ENCODE data around the gene ADD2.
A peak's percentile ranks its signal among the peaks of the same experiment; 100 is the strongest.

ADD2 gene

GRCh38 chr2:70767699-70768589 lies at the start of gene ADD2:
ADD2 (minus strand) TSS chr2:70768200; CDS start chr2:70706408, 61,792 bp downstream.
- TF ChIP-seq, protein P1, sequence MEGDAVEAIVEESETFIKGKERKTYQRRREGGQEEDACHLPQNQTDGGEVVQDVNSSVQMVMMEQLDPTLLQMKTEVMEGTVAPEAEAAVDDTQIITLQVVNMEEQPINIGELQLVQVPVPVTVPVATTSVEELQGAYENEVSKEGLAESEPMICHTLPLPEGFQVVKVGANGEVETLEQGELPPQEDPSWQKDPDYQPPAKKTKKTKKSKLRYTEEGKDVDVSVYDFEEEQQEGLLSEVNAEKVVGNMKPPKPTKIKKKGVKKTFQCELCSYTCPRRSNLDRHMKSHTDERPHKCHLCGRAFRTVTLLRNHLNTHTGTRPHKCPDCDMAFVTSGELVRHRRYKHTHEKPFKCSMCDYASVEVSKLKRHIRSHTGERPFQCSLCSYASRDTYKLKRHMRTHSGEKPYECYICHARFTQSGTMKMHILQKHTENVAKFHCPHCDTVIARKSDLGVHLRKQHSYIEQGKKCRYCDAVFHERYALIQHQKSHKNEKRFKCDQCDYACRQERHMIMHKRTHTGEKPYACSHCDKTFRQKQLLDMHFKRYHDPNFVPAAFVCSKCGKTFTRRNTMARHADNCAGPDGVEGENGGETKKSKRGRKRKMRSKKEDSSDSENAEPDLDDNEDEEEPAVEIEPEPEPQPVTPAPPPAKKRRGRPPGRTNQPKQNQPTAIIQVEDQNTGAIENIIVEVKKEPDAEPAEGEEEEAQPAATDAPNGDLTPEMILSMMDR (IDR thresholded peaks at IDR 0.05; ENCODE audit: extremely low read depth, insufficient read depth, missing control alignments) = peak; percentile 36
- DNase-seq (ENCODE audit: low spot score) = peak; percentile 75
- in situ Hi-C loops (cut with MboI; ENCODE audit: low pct_unique_long_range_greater_than_20kb, low sequenced_read_pairs, unreplicated experiment) = no loop called here

GRCh38 chr2:70817284-70817954 lies 49.4 kb upstream of the ADD2 start:
- in situ Hi-C loops (cut with MboI; ENCODE audit: low pct_unique_long_range_greater_than_20kb, low sequenced_read_pairs, unreplicated experiment) = no loop called here
- no peak for DNase-seq (ENCODE audit: low spot score)
- TF ChIP-seq, protein P1 (IDR thresholded peaks at IDR 0.05; ENCODE audit: extremely low read depth, insufficient read depth, missing control alignments) = no peak

- in situ Hi-C loops (cut with MboI; ENCODE audit: low pct_unique_long_range_greater_than_20kb, low sequenced_read_pairs, unreplicated experiment) = no loop called here
- TF ChIP-seq, protein P1 (IDR thresholded peaks at IDR 0.05; ENCODE audit: extremely low read depth, insufficient read depth, missing control alignments) = no peak
- DNase-seq (ENCODE audit: low spot score) = no peak
Measured at GRCh38 chr2:70816726-70817125, 48.7 kb upstream of the ADD2 start.

GRCh38 chr2:70808983-70809958 lies 41.3 kb upstream of the ADD2 start:
- in situ Hi-C loops (cut with MboI; ENCODE audit: low pct_unique_long_range_greater_than_20kb, low sequenced_read_pairs, unreplicated experiment) = no loop called here
- TF ChIP-seq, protein P1 (IDR thresholded peaks at IDR 0.05; ENCODE audit: extremely low read depth, insufficient read depth, missing control alignments) = no peak
- DNase-seq (ENCODE audit: low spot score) = no peak

GRCh38 chr2:70807828-70808118 lies 39.8 kb upstream of the ADD2 start:
- DNase-seq (ENCODE audit: low spot score) = no peak
- TF ChIP-seq, protein P1 (IDR thresholded peaks at IDR 0.05; ENCODE audit: extremely low read depth, insufficient read depth, missing control alignments) = no peak
- in situ Hi-C loops (cut with MboI; ENCODE audit: low pct_unique_long_range_greater_than_20kb, low sequenced_read_pairs, unreplicated experiment) = no loop called here
